A549 (cell line): ENCODE results near the gene PIK3R1. TPM values are rescaled to one million over a fixed set of nuclear protein-coding genes. Genes with fewer than 3 reads are reported as not detected.

Experiments used
- ATAC-seq, 2 experiments: fragments of 200-7000 bp in 1 of 2; fragments of >200 bp in 1 of 2; cut with Nextera tagmentation in 1 of 2; cut with Tn5 transposase in 1 of 2; 3 replicates each; pipeline versions ENCODE4 v1.8.0 to v1.9.1; 2018 to 2020; ENCODE audit warnings: mild to moderate bottlenecking in 1 of 2, moderate library complexity in 1 of 2
- CTCF ChIA-PET: fragments of 300-600 bp; sonication (Branson Sonifier 250); formaldehyde crosslinking; extraction: SDS; loops from one replicate; lab custom pipeline; 2021; ENCODE audit warnings: antibody characterized with exemption, inconsistent platforms; lab: Yijun Ruan, JAX
- POLR2A ChIA-PET: fragments of 350-600 bp; formaldehyde crosslinking; extraction: SDS; loops from one replicate; lab custom pipeline; 2021; ENCODE audit warnings: antibody characterized with exemption, inconsistent platforms; lab: Yijun Ruan, JAX
- DNase-seq, 2 experiments: peaks; one replicate each; pipeline versions ENCODE4 v3.0.0 to v3.0.0-alpha.2; 2011 to 2016; ENCODE audit warnings: low read depth in 1 of 2, low spot score in 1 of 2
- FAIRE-seq: peaks from 2 replicates; lab custom pipeline; 2011; peaks lifted over from hg19 to GRCh38; lab: Jason Lieb, UNC
- H3K27ac ChIP-seq, 2 experiments: fragments of >200 bp; sonication (Bioruptor Twin); formaldehyde crosslinking; 3 replicates each; pipeline ENCODE4 v1.5.1; 2016 to 2017
- H3K4me1 ChIP-seq: fragments of >200 bp; sonication (Bioruptor Twin); formaldehyde crosslinking; 3 replicates; pipeline ENCODE4 v1.6.1; 2016
- H3K4me2 ChIP-seq: fragments of >200 bp; sonication (Bioruptor Twin); formaldehyde crosslinking; 3 replicates; pipeline ENCODE4 v1.6.1; 2016
- H3K4me3 ChIP-seq: fragments of >200 bp; sonication (Bioruptor Twin); formaldehyde crosslinking; 3 replicates; pipeline ENCODE4 v1.5.1; 2016
- H3K9me3 ChIP-seq: fragments of >200 bp; sonication (Bioruptor Twin); formaldehyde crosslinking; 3 replicates; pipeline ENCODE4 v1.6.1; 2016
- CBX8 ChIP-seq: fragments of 200-600 bp; sonication (generic); IDR thresholded peaks from 2 replicates; pipeline ENCODE4 v1.6.1; 2016
- CHD2 ChIP-seq: fragments of 150-350 bp; IDR thresholded peaks from 2 replicates; pipeline ENCODE4 v1.6.1; 2014; ENCODE audit warnings: low read length; ENCODE audit not compliant: partially characterized antibody
- CHD4 ChIP-seq: fragments of 200-600 bp; sonication (generic); IDR thresholded peaks from 2 replicates; pipeline ENCODE4 v1.6.1; 2016; ENCODE audit warnings: antibody characterized with exemption, mild to moderate bottlenecking, borderline replicate concordance
- EHMT2 ChIP-seq: fragments of 200-600 bp; sonication (generic); IDR thresholded peaks from 2 replicates; pipeline ENCODE4 v1.6.1; 2016; ENCODE audit warnings: antibody characterized with exemption, low read depth, mild to moderate bottlenecking, moderate library complexity
- EP300 ChIP-seq, 2 experiments: fragments of >200 bp; sonication (Bioruptor Twin); formaldehyde crosslinking; IDR thresholded peaks; 2 replicates in 1 of 2; 3 replicates in 1 of 2; pipeline ENCODE4 v1.6.1; 2016 to 2017
- FOSL2 ChIP-seq, 2 experiments: fragments of 450-650 bp in 1 of 2; fragments of >200 bp in 1 of 2; sonication (Bioruptor Twin) in 1 of 2; formaldehyde crosslinking; IDR thresholded peaks; 2 replicates each; pipeline versions ENCODE4 v1.5.0 to v1.6.1; 2016 to 2020; ENCODE audit warnings: mild to moderate bottlenecking in 1 of 2, moderate library complexity in 1 of 2
- HES2 ChIP-seq: fragments of >200 bp; sonication (Bioruptor Twin); formaldehyde crosslinking; IDR thresholded peaks from 2 replicates; pipeline ENCODE4 v1.6.1; 2016
- HOXB13 ChIP-seq: fragments of 250-450 bp; sonication (Bioruptor Pico); IDR thresholded peaks from 2 replicates; pipeline ENCODE4 v1.5.0; 2020; ENCODE audit warnings: low read depth, mild to moderate bottlenecking, moderate library complexity
- HOXB5 ChIP-seq: fragments of 250-450 bp; sonication (Bioruptor Pico); IDR thresholded peaks from 2 replicates; pipeline ENCODE4 v1.5.0; 2020; ENCODE audit warnings: mild to moderate bottlenecking, moderate library complexity
- MAFK ChIP-seq: fragments of 450-650 bp; IDR thresholded peaks from 2 replicates; pipeline ENCODE4 v1.6.1; 2014; ENCODE audit not compliant: partially characterized antibody
- MYC ChIP-seq: IDR thresholded peaks from 2 replicates; pipeline ENCODE4 v1.6.1; 2012; ENCODE audit warnings: mild to moderate bottlenecking, inconsistent platforms, low read length, improper control_type of control experiment, borderline replicate concordance
- NPAS2 ChIP-seq: fragments of 250-450 bp; sonication (Bioruptor Pico); IDR thresholded peaks from 2 replicates; pipeline ENCODE4 v1.8.0; 2022; ENCODE audit warnings: mild to moderate bottlenecking, moderate library complexity, borderline replicate concordance
- NR3C1 ChIP-seq: fragments of >200 bp; sonication (Bioruptor Twin); formaldehyde crosslinking; IDR thresholded peaks from 3 replicates; pipeline ENCODE4 v1.6.1; 2017
- PBX3 ChIP-seq: IDR thresholded peaks from 2 replicates; pipeline ENCODE4 v1.6.1; 2012
- PHF8 ChIP-seq: fragments of 200-600 bp; sonication (generic); IDR thresholded peaks from 2 replicates; pipeline ENCODE4 v1.6.1; 2016; ENCODE audit warnings: low read depth, mild to moderate bottlenecking, antibody characterized with exemption, moderate library complexity, borderline replicate concordance
- RAD21 ChIP-seq, 2 experiments: fragments of >200 bp in 1 of 2; sonication (Bioruptor Twin) in 1 of 2; formaldehyde crosslinking in 1 of 2; IDR thresholded peaks in 1 of 2; conservative IDR thresholded peaks in 1 of 2; 2 replicates in 1 of 2; 3 replicates in 1 of 2; pipeline ENCODE4 v1.6.1; 2012 to 2018; ENCODE audit warnings: inconsistent platforms in 1 of 2
- RFX5 ChIP-seq: fragments of 450-650 bp; IDR thresholded peaks from 2 replicates; pipeline ENCODE4 v1.7.1; 2014; ENCODE audit warnings: antibody characterized with exemption, mild to moderate bottlenecking, moderate library complexity
- RNF2 ChIP-seq: fragments of 200-600 bp; sonication (generic); IDR thresholded peaks from 2 replicates; pipeline ENCODE4 v1.6.1; 2016; ENCODE audit warnings: low read depth, mild to moderate bottlenecking, antibody characterized with exemption, moderate library complexity, borderline replicate concordance
- SMC3 ChIP-seq: fragments of >200 bp; sonication (Bioruptor Twin); formaldehyde crosslinking; IDR thresholded peaks from 3 replicates; pipeline ENCODE4 v1.6.1; 2018; ENCODE audit warnings: inconsistent platforms
- TP53 ChIP-seq: fragments of 250-450 bp; sonication (Bioruptor Pico); IDR thresholded peaks from 2 replicates; pipeline ENCODE4 v1.5.0; 2021; ENCODE audit warnings: mild to moderate bottlenecking, moderate library complexity
- ZC3H11A ChIP-seq: fragments of 450-650 bp; IDR thresholded peaks from 2 replicates; pipeline ENCODE4 v1.6.1; 2014; ENCODE audit warnings: antibody characterized with exemption, mild to moderate bottlenecking
- ZNF302 ChIP-seq: fragments of 250-450 bp; sonication (Bioruptor Pico); IDR thresholded peaks from 2 replicates; pipeline ENCODE4 v1.9.0; 2021; ENCODE audit warnings: inconsistent platforms, mild to moderate bottlenecking, moderate library complexity
- ZSCAN20 ChIP-seq: fragments of 250-450 bp; sonication (Bioruptor Pico); IDR thresholded peaks from 2 replicates; pipeline ENCODE4 v1.8.0; 2022; ENCODE audit warnings: mild to moderate bottlenecking, moderate library complexity
- WGBS: methylation state at CpG from one replicate; pipeline ENCODE4 v1.1.6; 2017; ENCODE audit errors: missing lambda C conversion rate; 5-methylcytosine and 5-hydroxymethylcytosine counted together
- polyA plus RNA-seq, 4 experiments: library from polyadenylated mRNA; depleted of rRNA in 3 of 4; stranded (reverse); fragments of >200 nt; fragmentation: RNase III in 1 of 4; extraction: RNeasy Plus Mini Kit Qiagen cat#74134 plus additional on column Dnase treatment in 1 of 4; gene quantifications; 2 replicates in 3 of 4; 3 replicates in 1 of 4; pipeline ENCODE4 v1.2.3, GENCODE V29; 2011 to 2017
- TF ChIP-seq, protein P1 (sequence below): fragments of >200 bp; sonication (Bioruptor Twin); formaldehyde crosslinking; IDR thresholded peaks from 3 replicates; pipeline ENCODE4 v1.5.1; 2016

PIK3R1 gene
- polyA plus RNA-seq, 2 of the 4 experiments (the other 2 are of a cell fraction), result 5.5 to 5.7 TPM

GRCh38 chr5:68299105-68299504 lies 83.5 kb downstream of the PIK3R1 start:
- no peak for DNase-seq
- no peak for FAIRE-seq
- no peak for ATAC-seq
- ChIA-PET POLR2A (no interaction called here), CTCF (interaction anchor here (1.2 to 3.5 kb wide), 2 partner anchors 12 to 725 kb away, joined by 4 to 23 read pairs; no protein-coding TSS in a partner anchor)
- 88% methylated on average over 4 of the region's 4 CpGs for WGBS
- TF ChIP-seq SMC3 (no peak), HOXB13 (CRISPR knock-in tag) (no peak), ZSCAN20 (CRISPR knock-in tag) (no peak), NPAS2 (CRISPR knock-in tag) (no peak), MYC (no peak), CHD2 (no peak), PHF8 (no peak)
- H3K4me1 ChIP-seq, result no peaks in the 10 kb centered on the region
- no peak overlapping the region for H3K4me3 ChIP-seq
- H3K4me2 ChIP-seq, result no peak overlapping the region
- H3K27ac ChIP-seq, result no peak overlapping the region
- H3K9me3 ChIP-seq, result no peaks in the 10 kb centered on the region

GRCh38 chr5:68299575-68299974 lies 84.0 kb downstream of the PIK3R1 start:
- 97% methylated on average over 3 of the region's 3 CpGs for WGBS
- TF ChIP-seq ZNF302 (CRISPR knock-in tag), result no peak
- no peak for TF ChIP-seq TP53 (CRISPR knock-in tag)
- TF ChIP-seq CHD4, result no peak
- TF ChIP-seq RAD21 (conservative IDR thresholded peaks at IDR 0.05 in 1 of 2, IDR thresholded peaks at IDR 0.05 in 1 of 2), result no peak
- no peak for TF ChIP-seq NR3C1
- no peak for TF ChIP-seq PBX3
- no peak for TF ChIP-seq ZC3H11A
- no peak for TF ChIP-seq HES2
- TF ChIP-seq RFX5, result no peak
- FAIRE-seq (no peak), DNase-seq (no peak), ATAC-seq (no peak)
- Histone ChIP-seq H3K9me3 (no peaks in the 10 kb centered on the region), H3K4me2 (no peak overlapping the region), H3K4me1 (no peaks in the 10 kb centered on the region), H3K4me3 (no peak overlapping the region), H3K27ac (no peak overlapping the region)
- CTCF ChIA-PET, result interaction anchor here (1.2 to 3.5 kb wide), 3 partner anchors 9 to 725 kb away, joined by 4 to 23 read pairs (median 6); no protein-coding TSS in a partner anchor
- POLR2A ChIA-PET, result no interaction called here

GRCh38 chr5:68303038-68303738 lies 87.6 kb downstream of the PIK3R1 start:
- Histone ChIP-seq H3K27ac (no peak overlapping the region), H3K4me2 (no peak overlapping the region), H3K4me1 (no peaks in the 10 kb centered on the region), H3K9me3 (no peaks in the 10 kb centered on the region), H3K4me3 (no peak overlapping the region)
- POLR2A ChIA-PET, result interaction anchor here (0.7 kb wide), 1 partner anchor 71 kb away, joined by 9 read pairs; no protein-coding TSS in a partner anchor
- CTCF ChIA-PET, result interaction anchor here (1.0 kb wide), 1 partner anchor 16 kb away, joined by 5 read pairs; no protein-coding TSS in a partner anchor
- TF ChIP-seq RNF2 (no peak), HOXB5 (CRISPR knock-in tag) (no peak), CHD4 (no peak), PBX3 (no peak), ZNF302 (CRISPR knock-in tag) (no peak), CBX8 (no peak), EHMT2 (no peak), ZSCAN20 (CRISPR knock-in tag) (no peak), EP300 (IDR thresholded peaks at IDR 0.05) (no peak), MAFK (no peak), FOSL2 (IDR thresholded peaks at IDR 0.05) (no peak), FOSL2 (CRISPR knock-in tag; IDR thresholded peaks at IDR 0.05) (no peak), HOXB13 (CRISPR knock-in tag) (no peak)
- TF ChIP-seq, protein P1, sequence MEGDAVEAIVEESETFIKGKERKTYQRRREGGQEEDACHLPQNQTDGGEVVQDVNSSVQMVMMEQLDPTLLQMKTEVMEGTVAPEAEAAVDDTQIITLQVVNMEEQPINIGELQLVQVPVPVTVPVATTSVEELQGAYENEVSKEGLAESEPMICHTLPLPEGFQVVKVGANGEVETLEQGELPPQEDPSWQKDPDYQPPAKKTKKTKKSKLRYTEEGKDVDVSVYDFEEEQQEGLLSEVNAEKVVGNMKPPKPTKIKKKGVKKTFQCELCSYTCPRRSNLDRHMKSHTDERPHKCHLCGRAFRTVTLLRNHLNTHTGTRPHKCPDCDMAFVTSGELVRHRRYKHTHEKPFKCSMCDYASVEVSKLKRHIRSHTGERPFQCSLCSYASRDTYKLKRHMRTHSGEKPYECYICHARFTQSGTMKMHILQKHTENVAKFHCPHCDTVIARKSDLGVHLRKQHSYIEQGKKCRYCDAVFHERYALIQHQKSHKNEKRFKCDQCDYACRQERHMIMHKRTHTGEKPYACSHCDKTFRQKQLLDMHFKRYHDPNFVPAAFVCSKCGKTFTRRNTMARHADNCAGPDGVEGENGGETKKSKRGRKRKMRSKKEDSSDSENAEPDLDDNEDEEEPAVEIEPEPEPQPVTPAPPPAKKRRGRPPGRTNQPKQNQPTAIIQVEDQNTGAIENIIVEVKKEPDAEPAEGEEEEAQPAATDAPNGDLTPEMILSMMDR, result no peak
- FAIRE-seq (no peak), ATAC-seq (no peak), DNase-seq (no peak)
- WGBS, result 64% methylated on average over 3 of the region's 3 CpGs
